Peyer's patch (tissue), 4 donors: Measurements from ENCODE around the gene RNPC3.

Experiments used
- CTCF ChIP-seq, 6 experiments: fragments of 450-650 bp in 4 of 6; fragments of 200-600 bp in 2 of 6; sonication (generic) in 1 of 6; IDR thresholded peaks; one replicate each; pipeline ENCODE4 v1.5.1; 2017 to 2019; ENCODE audit warnings: antibody characterized with exemption in 6 of 6, mild to moderate bottlenecking in 3 of 6, moderate library complexity in 1 of 6
- POLR2A ChIP-seq, 2 donors: fragments of 450-650 bp; IDR thresholded peaks; one replicate each; pipeline ENCODE4 v1.5.1; 2017; ENCODE audit warnings: antibody characterized with exemption in 2 of 2, mild to moderate bottlenecking in 2 of 2, moderate library complexity in 2 of 2

DNA sequence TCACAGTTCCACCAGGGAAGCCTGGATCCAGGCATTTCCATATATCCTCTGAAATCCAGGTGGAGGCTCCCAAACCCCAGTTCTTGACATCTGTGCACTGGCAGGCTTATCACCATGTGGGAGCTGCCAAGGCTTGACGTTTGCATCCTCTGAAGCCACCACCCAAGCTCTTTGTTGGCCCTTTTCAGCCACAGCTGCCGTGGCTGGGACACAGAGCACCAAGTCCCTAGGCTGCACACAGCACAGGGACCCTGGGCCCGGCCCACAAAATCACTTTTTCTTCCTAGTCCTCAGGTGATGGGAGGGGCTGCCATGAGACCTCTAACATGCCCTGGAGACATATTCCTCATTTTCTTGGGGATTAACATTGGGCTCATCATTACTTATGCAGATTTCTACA, 22.3 kb downstream of the RNPC3 start:
- TF ChIP-seq CTCF (IDR thresholded peaks at IDR 0.05) (no peak), POLR2A (IDR thresholded peaks at IDR 0.05) (no peak)
